ENCODE measurements around the gene BLVRA.

DNA sequence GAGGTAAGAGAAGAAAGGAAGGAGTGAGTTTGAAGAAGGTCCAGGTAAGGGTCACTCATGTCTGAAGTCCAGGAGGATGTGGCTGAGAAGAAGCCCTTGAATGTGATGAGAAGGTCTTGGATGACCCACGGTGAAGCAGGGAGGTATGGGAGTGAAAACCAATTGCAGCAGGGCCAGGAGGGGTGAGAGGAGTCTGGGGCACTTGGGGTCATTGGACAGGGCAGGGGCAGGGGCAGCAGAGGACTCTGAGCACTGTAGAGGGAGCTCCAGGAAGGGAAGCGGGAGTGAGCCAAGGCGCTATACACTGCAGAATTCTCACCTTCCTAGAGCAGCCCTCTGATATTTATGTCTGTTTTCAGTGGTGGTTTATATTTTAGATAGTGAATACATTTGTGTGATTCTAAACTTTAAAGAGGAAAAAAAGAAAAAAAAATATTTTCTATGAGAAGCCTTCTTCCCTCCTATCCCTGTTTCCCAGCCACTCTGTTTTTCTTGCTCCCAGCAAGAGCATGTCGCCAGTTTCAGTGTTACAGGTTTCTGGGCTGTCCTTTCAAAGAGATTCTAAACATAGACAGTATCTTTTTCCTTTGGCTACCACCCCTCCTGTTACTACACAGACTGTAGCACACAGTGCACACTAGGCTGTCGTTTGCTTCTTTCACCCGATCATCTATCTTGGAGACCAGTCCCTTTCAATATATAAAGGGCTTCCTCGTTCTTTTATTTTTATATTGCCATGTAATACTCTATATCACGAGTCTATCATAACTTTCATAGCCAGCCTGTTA is 24.5 kb downstream of the BLVRA start:
- TF ChIP-seq, protein P1, sequence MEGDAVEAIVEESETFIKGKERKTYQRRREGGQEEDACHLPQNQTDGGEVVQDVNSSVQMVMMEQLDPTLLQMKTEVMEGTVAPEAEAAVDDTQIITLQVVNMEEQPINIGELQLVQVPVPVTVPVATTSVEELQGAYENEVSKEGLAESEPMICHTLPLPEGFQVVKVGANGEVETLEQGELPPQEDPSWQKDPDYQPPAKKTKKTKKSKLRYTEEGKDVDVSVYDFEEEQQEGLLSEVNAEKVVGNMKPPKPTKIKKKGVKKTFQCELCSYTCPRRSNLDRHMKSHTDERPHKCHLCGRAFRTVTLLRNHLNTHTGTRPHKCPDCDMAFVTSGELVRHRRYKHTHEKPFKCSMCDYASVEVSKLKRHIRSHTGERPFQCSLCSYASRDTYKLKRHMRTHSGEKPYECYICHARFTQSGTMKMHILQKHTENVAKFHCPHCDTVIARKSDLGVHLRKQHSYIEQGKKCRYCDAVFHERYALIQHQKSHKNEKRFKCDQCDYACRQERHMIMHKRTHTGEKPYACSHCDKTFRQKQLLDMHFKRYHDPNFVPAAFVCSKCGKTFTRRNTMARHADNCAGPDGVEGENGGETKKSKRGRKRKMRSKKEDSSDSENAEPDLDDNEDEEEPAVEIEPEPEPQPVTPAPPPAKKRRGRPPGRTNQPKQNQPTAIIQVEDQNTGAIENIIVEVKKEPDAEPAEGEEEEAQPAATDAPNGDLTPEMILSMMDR (IDR thresholded peaks at IDR 0.05) = no peak
- TF ChIP-seq POLR2A (IDR thresholded peaks at IDR 0.05; ENCODE audit: low read depth) (no peak), POLR2AphosphoS5 (IDR thresholded peaks at IDR 0.05) (no peak), EP300 (IDR thresholded peaks at IDR 0.05) (no peak)
